ENCODE data around the gene RNF213.

Gene RNF213

GRCh38 chr17:80260791-80261158 is at the start of gene RNF213:
Gene RNF213, plus strand, starts transcription at chr17:80260852. Its CDS starts 2,830 bp downstream, at chr17:80263682.
- peak; percentile 57 for DNase-seq

- no peak for DNase-seq
Observed at GRCh38 chr17:80212109-80212508, 48.5 kb upstream of the RNF213 start.

- no peak for DNase-seq
Observed at GRCh38 chr17:80212511-80212910, 48.1 kb upstream of the RNF213 start.

- DNase-seq = peak; percentile 44
Observed at GRCh38 chr17:80212962-80213642, 47.5 kb upstream of the RNF213 start.

- DNase-seq = no peak
Observed at GRCh38 chr17:80213643-80213975, 47.0 kb upstream of the RNF213 start.

GRCh38 chr17:80214012-80214877 is 46.4 kb upstream of the RNF213 start:
- DNase-seq = no peak

- no peak for DNase-seq
Observed at GRCh38 chr17:80214878-80215210, 45.8 kb upstream of the RNF213 start.

- no peak for DNase-seq
Observed at GRCh38 chr17:80216473-80217456, 43.9 kb upstream of the RNF213 start.

GRCh38 chr17:80217703-80218362 is 42.8 kb upstream of the RNF213 start:
- no peak for DNase-seq

- no peak for DNase-seq
Observed at GRCh38 chr17:80218391-80218790, 42.3 kb upstream of the RNF213 start.

- DNase-seq = peak; percentile 89
Observed at GRCh38 chr17:80219013-80219762, 41.5 kb upstream of the RNF213 start.

- no peak for DNase-seq
Observed at GRCh38 chr17:80219763-80220053, 40.9 kb upstream of the RNF213 start.

GRCh38 chr17:80220054-80220735 is 40.5 kb upstream of the RNF213 start, which contains the start of the genes SGSH and SLC26A11:
Gene SGSH, minus strand, starts transcription at chr17:80220333. Its CDS starts 20 bp downstream, at chr17:80220313.
Gene SLC26A11, plus strand, starts transcription at chr17:80220427. Its CDS starts 1,134 bp downstream, at chr17:80221561.
- DNase-seq = peak; percentile 54

GRCh38 chr17:80220736-80221215 is 39.9 kb upstream of the RNF213 start:
- no peak for DNase-seq

- no peak for DNase-seq
Observed at GRCh38 chr17:80221351-80222105, 39.1 kb upstream of the RNF213 start.

- DNase-seq = no peak
Observed at GRCh38 chr17:80222376-80223141, 38.1 kb upstream of the RNF213 start.

- no peak for DNase-seq
Observed at GRCh38 chr17:80223142-80223815, 37.4 kb upstream of the RNF213 start.

- no peak for DNase-seq
Observed at GRCh38 chr17:80223838-80224497, 36.7 kb upstream of the RNF213 start.
